Inferior parietal cortex (tissue), 1 donor: ENCODE results near the gene VIL1.

Source experiments
- DNase-seq: peaks from one replicate; pipeline ENCODE4 v3.0.0-alpha.2; 2016; ENCODE audit errors: extremely low spot score

Gene VIL1

GRCh38 chr2:218395090-218395444 lies 23.9 kb upstream of the VIL1 start:
- DNase-seq: no peak

- no peak for DNase-seq
These were observed 23.5 kb upstream of the VIL1 start for GRCh38 chr2:218395456-218395825.

GRCh38 chr2:218395826-218396687 lies 22.9 kb upstream of the VIL1 start:
- peak; percentile 96 for DNase-seq

GRCh38 chr2:218396688-218397462 lies 22.0 kb upstream of the VIL1 start:
- peak; percentile 49 for DNase-seq

- no peak for DNase-seq
These were observed 21.5 kb upstream of the VIL1 start for GRCh38 chr2:218397463-218397819.

- peak; percentile 50 for DNase-seq
These were observed 21.0 kb upstream of the VIL1 start for GRCh38 chr2:218397820-218398436.

GRCh38 chr2:218398437-218399390 lies 20.2 kb upstream of the VIL1 start:
- peak; percentile 41 for DNase-seq

GRCh38 chr2:218399391-218400166 lies 19.3 kb upstream of the VIL1 start, which contains the start of gene CTDSP1:
TSS of gene CTDSP1 (plus strand) at chr2:218399868. CDS start at chr2:218400091, 223 bp downstream.
- DNase-seq: peak; percentile 94

GRCh38 chr2:218400167-218400929 lies 18.6 kb upstream of the VIL1 start:
- no peak for DNase-seq

GRCh38 chr2:218400930-218401881 lies 17.7 kb upstream of the VIL1 start:
- no peak for DNase-seq

- DNase-seq: no peak
These were observed 17.0 kb upstream of the VIL1 start for GRCh38 chr2:218401890-218402289.

- no peak for DNase-seq
These were observed 16.4 kb upstream of the VIL1 start for GRCh38 chr2:218402491-218402901.

GRCh38 chr2:218402911-218403411 lies 16.0 kb upstream of the VIL1 start:
- DNase-seq: no peak

GRCh38 chr2:218403810-218404209 lies 15.1 kb upstream of the VIL1 start:
- no peak for DNase-seq

- no peak for DNase-seq
These were observed 14.4 kb upstream of the VIL1 start for GRCh38 chr2:218404351-218405085.

- DNase-seq: no peak
These were observed 13.7 kb upstream of the VIL1 start for GRCh38 chr2:218405086-218405745.

- no peak for DNase-seq
These were observed 13.1 kb upstream of the VIL1 start for GRCh38 chr2:218405746-218406208.
